HG03280 (cell line): ENCODE measurements around the gene CUL4A.
"Not testable (repeated sequence)": the region's sequence is repeated elsewhere in the genome, so short reads cannot be mapped to it uniquely, and the experiment has no call there.

Experiments used
- ATAC-seq: cut with Tn5 transposase; IDR thresholded peaks from one replicate; pipeline ENCODE4 v1.9.1; 2021; ENCODE audit warnings: mild to moderate bottlenecking, moderate library complexity; ENCODE audit not compliant: unreplicated experiment

The CUL4A gene

DNA sequence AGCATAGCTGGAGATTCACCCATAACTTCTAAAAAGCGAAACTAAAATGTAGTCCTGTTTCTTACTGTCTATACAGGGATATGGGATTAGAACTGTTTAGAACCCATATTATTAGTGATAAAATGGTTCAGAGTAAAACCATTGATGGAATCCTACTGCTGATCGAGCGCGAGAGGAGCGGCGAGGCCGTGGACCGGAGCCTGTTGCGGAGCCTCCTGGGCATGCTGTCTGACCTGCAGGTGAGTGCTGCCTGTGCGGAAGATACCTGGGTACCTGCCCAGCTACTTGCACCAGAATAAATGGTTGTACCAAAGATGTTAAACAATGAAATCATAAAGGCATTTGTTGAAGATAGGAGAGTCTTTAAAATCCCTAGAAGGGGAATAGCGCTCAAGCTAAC, 23.7 kb downstream of the CUL4A start:
- no peak for ATAC-seq

DNA sequence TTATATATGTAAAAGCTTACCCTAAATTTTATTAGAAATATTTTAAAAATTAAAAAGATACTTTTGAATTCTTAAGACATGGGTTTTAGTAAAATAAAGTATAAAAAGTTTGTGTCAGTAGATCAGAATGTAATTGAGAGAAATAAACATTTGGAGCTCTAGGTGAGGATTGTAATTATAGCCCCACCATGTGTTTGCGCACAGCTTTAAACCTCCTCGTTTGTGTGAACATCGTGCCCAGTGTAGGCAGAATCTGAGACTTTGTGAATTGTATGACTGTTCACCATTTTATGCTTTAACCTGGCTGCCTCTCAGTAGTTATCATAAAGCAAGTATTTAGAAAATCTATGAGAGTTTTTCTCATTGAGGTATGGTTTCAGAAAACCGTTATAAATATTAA, 29.1 kb downstream of the CUL4A start:
- ATAC-seq, result no peak

DNA sequence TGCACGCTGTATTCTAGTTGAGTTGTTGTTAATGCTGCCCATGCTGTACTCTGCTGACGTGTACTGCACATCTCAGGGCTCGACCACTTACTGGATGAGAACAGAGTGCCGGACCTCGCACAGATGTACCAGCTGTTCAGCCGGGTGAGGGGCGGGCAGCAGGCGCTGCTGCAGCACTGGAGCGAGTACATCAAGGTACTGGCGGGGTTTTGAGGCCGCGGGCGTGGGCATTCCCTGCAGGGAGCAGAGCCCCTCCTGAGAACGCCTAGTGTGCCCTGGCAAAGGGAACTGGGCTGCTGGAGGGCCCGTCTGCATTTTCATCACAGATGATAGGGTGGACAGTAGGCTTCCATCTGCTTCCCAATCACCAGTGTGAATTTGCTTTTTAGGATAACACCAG, 29.9 kb downstream of the CUL4A start:
- ATAC-seq, result no peak

DNA sequence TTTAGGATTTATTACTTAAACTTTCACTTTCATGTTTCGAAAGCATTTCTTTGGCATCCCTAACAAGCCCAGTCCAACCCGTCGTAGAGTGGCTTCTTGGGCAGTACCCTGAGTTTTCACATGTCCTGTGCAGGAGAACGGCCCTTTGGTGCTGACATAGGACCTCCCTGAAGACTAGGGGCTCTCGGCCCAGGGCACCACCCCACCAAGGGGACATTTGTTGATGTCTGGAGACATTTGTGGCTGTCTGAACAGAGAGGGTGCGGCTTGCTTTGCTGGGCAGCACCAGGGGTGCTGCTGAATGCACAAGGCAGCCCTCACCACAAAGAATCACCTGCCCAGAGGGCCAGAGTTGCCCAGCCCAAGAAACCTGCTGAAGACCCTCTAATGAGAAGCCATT, 30.6 kb downstream of the CUL4A start:
- no peak for ATAC-seq

DNA sequence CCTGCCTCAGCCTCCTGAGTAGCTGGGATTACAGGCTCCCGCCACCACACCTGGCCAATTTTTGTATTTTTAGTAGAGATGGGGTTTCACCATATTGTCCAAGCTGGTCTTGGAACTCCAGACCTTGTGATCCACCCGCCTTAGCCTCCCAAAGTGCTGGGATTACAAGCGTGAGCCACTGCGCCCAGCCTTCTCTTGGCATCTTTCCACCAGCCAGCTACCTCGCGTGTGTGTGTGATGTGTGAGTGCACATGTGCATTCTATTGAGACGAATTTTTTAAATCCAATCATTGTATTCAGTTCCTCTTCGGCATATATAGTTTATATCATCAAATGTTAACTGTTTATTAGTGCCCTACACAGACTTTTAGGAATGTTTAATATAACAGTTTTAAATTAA, 32.2 kb downstream of the CUL4A start:
- ATAC-seq, result not testable (repeated sequence)

DNA sequence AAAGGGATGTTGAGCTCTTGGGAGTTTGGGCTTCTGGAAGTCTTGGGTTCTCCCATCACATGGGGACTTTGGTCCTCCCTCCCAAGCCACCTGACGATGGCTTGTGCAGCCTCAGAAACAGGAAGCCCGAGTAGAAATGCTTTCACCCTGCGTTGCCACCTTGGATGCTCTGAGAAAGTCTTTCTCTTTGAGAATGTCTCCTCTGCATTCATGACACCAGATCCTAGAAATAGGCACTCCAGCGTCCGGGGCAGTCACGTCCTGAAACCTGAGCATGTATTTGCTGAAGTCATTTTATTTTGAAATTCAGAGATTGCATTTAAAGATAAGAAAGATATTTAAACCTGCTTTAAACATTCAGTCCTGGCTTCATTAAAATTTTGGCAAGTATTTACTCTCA, 34.4 kb downstream of the CUL4A start:
- no peak for ATAC-seq

DNA sequence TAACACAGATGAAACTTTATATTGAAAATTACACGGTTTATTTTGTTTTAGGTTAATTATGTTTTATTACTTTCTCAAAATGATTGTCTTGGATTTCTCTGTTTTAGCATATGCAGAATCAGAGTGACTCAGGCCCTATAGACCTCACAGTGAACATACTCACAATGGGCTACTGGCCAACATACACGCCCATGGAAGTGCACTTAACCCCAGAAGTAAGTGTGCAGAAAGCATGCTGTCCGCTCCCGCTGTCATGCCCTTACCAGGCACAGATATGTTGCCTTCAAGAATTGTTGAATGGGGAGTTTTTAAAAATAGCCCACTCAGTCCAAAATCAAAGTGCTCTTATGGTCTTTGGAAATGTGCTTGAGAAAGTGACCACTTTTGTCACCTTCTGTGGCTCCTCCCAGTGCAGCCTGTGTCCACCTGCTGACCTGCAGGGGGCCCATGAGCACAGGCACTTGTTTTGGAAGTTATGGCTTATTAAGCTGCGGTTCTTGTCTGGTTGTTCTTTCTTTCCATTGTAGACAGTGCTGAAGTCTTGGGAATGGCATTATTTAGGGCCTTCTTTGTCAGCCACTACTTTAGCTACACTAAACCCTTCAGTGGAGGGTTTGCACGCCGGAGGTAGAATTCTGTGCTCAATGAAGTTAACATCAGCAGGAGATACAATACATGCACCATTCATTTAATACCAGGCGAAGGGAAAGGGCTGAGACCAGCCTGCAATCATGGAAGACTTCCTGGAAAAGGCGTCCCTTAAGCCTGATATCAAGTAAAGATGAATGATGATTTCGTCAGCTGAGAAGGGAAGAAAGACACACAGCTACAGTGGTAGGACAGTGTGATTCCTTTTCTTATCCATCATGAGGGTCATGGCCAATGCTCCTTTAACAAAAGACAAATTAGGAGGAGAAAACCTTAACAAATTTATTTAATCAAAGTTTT, 36.7 kb downstream of the CUL4A start:
- ATAC-seq, result no peak

DNA sequence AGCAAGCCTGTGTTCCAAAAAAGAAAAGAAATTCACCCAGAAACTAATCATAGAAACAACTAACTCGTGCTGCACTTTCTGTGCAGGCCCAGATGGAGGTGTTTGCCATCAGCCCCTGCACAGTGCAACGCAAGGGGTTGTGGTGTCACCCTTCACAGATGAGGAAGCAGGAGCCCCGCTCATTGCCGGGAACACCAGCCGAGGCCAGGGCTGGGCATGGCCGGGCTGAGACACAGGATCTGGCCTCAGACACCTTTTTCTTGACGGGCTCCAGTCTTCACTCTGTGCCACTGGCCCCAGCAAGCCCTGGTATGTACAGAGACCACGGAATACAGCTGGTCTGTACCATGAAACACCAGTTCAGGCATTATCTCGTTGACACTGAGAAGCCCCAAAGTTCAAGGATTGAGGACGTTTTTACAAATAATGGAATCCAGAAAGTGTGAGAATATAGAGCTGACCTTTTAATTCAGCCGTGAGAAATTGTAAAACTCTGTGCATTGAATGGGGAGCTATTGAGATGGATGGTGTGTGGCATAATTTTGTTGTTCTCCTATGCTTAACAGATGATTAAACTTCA, 43.2 kb downstream of the CUL4A start:
- no peak for ATAC-seq

DNA sequence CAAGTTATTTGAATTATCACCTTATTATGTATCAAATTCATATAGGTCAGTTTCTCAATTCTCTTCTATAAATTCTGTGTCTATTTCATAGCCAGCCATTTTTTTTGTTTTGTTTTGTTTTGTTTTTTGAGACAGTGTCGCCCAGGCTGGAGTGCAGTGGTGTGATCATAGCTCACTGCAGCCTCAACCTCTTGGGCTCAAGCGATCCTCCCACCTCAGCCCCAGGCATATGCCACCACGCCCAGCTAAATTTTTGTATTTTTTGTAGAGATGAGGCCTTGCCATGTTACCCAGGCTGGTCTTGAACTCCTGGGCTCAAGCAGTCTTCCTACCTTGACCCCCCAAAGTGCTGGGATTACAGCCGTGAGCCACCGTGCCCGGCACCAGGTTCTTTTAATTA, 48.5 kb downstream of the CUL4A start:
- ATAC-seq, result not testable (repeated sequence)

DNA sequence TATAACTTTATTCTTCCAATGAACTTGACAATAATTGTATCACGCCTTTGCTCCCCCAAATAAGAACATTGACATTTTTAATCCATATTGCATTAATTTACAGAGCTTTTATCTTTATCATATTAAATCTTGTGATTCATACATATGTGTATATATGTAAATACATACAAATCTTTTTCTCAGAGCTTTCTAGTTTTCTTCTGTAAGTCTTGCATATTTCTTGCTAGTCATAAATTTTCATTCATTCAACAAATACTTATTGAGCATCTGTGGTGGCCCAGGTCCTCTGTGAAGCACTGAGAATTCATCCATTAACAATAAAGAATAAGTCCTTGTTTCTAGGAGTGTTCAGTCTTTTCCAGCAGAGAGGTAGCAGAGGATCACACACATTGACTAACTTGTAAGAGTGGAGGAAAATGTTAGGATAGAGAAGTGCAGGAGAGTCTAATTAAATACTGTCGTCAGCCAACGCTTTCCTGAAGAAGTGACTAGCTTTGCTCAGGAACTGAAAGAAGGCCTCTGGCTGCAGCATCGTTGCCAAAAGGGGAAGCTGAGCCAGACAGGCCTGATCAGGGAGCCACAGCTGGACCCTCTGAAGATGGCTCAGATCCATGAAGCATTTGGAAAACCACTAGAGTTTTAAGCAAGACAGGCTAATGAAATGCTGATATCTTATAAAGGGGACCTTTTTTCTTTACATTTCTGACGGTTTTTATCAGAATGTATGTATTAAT, 49.1 kb downstream of the CUL4A start:
- ATAC-seq, result no peak

DNA sequence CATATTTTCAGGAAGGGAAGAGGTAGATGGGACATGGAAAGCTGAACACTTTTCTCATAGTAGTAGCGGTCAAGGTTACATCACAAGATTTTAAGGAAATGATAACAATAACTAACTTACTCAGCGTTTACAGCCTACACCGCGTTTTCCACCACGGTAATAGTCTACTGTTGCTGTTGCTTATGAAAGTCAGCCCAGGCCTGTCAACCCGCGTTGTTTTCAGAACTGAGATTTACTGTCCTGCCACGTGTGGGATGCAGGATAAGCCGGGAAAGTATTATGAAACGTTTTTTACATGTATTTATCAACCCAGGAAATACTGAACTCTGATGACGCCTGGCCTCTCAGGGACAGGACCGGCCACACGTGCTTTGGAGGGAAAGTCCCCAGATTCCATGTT, 51.6 kb downstream of the CUL4A start:
- no peak for ATAC-seq

DNA sequence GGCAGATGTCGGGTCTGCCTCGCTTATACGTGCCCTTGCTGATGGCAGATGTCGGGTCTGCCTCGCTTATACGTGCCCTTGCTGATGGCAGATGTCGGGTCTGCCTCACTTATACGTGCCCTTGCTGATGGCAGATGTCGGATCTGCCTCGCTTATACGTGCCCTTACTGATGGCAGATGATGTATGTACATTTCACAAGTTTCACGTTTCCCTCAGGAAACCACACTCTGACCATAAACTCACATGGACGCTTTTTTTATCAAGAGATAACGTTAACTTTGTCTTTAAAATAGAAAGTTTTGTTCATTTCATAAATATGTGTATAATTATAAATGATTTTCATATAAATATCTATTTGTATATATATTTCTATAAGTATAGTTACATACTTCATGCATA, 53.6 kb downstream of the CUL4A start:
- ATAC-seq, result not testable (repeated sequence)

DNA sequence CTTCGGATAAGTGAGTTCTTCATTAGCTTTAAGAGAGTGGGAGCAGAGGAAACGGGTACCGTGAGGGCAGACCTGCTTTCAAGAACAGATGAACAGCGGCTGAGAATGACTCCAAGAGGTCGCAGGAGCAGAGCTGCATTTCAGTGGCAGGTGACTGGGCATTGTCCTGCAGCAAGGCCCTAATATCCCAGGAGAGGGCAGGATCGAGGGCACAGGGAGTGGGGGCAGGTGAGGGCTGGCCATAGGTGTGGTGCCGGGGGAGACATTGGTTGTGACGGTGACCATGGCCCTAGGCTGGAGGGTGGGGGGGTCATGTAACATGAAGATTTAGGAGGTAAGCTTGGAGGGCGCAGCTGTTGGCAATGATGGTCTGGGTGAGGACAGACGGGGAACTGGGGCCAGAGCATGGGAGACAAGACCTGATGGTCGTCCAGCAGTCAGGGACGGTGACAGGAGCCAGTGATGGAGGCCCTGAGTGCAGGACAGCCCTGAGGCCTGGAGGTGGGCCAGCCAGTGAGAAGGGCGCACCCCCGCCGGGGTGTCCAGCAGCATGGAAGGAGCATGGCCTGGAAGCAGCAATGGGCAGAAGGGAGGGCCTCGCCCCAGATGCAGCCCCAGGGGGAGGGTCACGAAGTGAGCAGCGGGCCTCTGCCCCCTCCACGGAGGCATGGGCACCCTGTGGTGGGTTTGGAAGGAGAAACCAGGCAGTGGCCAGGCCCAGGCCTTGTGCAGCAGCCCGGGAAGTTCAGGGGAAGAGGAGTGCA, 58.4 kb downstream of the CUL4A start:
- ATAC-seq, result no peak

DNA sequence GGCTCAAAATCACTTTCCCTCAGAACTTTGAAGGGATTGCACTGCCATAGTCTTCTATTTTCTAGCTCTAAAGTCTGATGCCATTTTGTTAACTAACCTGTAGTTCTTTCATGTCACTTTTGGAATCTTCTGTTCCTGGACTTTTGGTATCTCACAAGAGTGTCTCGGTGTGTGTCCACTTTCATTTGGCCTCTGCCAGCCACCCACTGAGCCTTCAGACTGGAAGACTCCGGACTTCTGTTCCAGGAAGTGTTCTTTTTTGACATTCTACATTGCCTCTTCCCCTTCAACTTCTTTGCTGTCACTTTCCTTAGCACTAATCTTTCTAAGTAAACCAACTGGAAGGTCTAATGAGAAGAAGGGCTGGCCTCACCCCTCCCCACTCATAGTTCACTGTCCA, 62.6 kb downstream of the CUL4A start:
- no peak for ATAC-seq

DNA sequence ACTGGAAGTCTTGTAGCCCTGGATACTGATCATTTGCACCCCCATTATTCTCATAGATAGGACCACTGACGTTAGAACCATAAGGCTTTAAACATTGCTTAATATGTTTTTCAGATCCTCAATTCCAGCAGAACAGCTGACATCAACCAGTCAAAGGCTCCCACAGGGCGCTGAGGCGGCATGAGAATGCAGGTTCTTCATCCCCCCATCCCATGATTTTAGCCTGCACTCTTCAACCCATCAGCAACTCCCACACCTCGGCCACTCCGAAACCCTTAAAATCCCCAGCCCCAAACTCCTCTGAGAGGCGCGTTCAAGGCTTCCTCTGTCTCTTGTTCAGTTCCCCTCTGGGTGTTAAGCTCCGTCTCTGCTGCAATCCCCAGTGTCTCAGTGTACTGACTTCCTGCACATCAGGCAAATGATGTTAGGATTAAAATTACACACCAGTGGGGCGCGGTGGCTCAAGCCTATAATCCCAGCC, 63.3 kb downstream of the CUL4A start:
- no peak for ATAC-seq

DNA sequence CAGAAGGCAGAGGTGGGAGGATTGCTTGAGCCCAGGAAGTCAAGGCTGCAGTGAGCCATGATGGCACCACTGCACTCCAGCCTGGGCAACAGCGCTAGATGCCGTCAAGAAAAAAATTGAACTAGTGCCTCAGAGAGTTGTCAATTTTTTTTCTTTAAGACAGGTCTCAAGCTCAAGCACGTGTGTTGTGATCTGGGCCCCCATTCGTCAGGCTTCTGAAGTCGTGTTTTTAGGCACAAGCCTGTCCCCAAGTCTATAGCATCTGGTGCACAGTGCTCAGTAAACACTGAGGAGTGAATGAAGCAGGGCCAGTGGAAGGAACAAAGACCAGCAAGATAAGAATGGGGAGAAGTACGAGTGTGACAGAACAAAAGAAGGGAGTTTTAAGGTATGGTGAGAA, 63.9 kb downstream of the CUL4A start:
- ATAC-seq, result no peak

DNA sequence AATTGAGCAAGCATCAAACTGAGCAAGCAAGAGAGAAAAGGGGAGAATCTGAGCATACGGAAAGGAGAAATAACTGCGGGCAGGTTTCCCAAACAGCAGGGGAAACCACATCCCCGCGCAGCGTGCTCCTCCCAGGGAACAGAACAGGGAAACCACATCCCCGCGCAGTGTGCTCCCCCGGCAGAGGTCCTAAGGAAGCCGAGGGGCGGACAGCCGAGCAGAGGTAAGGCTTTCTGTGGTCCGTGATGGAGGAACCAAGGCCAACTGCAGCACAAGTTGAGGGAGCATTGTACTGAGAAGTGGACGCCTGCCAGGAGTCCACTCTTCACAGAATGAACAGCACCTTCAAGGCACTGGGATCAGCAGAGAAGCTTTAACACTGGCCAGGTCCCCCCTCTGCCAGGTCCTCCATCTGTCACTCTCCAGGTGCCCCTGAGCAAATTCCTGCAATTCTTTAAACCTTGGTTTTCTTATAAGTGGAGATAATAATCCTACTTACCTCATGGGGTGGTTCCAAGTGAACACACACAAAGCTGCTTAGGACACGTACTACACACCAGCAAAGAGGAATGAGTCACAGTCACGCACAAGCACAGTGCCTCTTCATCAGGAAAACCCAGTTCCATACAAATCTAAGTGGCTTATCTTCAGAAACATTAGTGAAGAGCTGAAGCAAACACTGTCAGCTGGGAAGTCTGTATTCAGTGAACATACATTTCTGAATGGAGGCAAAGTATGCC, 64.6 kb downstream of the CUL4A start:
- no peak for ATAC-seq

DNA sequence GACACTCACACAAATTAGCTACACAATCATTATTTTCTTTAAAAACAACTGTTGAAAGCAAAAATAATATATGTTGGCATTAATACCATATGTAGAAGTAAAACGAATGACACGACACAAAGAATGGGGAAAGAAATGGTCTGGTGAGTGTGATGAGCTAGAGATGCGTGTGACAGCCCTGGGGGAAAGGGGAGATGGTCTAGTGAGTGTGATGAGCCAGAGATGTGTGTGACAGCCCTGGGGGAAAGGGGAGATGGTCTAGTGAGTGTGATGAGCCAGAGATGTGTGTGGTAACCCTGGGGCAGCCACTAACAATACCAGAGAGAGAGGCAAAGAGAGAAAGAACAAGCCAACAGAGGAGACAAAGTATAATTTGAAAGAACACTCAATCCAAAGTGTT, 65.3 kb downstream of the CUL4A start:
- no peak for ATAC-seq

DNA sequence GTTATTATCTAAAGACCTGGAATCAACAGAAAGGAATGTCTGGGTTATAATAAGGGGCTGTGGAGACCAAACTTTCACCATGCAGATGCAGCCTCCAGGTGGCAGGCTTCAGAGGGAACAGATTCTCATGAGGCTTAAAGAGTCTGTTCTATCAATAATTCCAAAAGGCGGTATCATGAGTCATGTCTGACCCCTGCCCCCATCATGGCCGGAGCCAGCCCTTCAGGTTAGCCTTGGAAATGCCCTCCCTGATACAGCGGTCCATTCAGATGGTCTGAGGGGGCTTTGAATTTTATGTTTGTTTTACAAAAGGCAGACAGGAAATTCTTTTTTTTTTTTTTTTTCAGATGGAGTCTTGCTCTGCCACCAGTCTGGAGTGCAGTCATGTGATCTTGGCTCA, 66.0 kb downstream of the CUL4A start:
- no peak for ATAC-seq

DNA sequence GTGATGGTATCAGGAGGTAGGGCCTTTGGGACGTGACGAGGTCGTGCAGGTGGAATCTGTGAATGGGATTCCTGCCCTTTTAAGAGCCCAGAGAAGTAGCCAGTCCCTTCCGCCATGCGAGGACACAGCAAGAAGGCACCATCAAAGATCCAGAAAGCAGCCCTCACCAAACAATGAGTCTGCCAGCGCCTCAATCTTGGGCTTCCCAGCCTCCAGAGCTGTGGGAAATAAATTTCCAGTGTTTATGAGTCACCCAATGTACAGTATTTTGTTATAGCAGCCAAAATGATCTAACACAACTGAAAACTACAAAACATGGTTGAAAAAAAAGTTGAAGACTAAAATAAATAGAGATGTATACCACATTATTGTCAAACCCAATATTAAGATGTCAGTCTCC, 70.7 kb downstream of the CUL4A start:
- no peak for ATAC-seq
